ENCODE results near the gene RNF187. TPM values are rescaled to one million over a fixed set of nuclear protein-coding genes. Genes with fewer than 3 reads are reported as not detected.

RNF187 gene
- total and polyA plus RNA-seq, 10 of the 15 experiments (the other 5 are each of a cell fraction or from before 2014, with no cell fraction given), result 2.6 to 116 (median 29.5) TPM

- ATAC-seq (peak; percentile 8), FAIRE-seq (no peak)
These were observed 1.1 kb downstream of the RNF187 start for GRCh38 chr1:228488125-228488817.

GRCh38 chr1:228488818-228489674 lies 1.9 kb downstream of the RNF187 start:
- Histone ChIP-seq H2AFZ (ENCODE audit: control insufficient read depth, low read depth, low read length) (no peak overlapping the region), H3K4me2 (ENCODE audit: control insufficient read depth, insufficient read depth) (peak overlapping the region; percentile 97), H3K79me2 (ENCODE audit: control insufficient read depth, insufficient read depth, low read length) (peaks cover 21% of the 10 kb centered on the region), H3K4me1 (ENCODE audit: control insufficient read depth, insufficient read depth, low read length) (peaks cover 22% of the 10 kb centered on the region), H3K27me3 (replicated peaks in 1 of 2; ENCODE audit: control insufficient read depth in 2 of 2, insufficient read depth in 2 of 2, low read length in 1 of 2) (no peaks in the 10 kb centered on the region), H3K9me3 (replicated peaks; ENCODE audit: control insufficient read depth, insufficient read depth, low read length) (no peaks in the 10 kb centered on the region), H3K36me3 (ENCODE audit: control insufficient read depth in 2 of 2, insufficient read depth in 2 of 2, low read length in 1 of 2) (peaks cover 7 to 24% of the 10 kb centered on the region in 2 experiments), H3K27ac (ENCODE audit: control insufficient read depth, insufficient read depth) (no peak overlapping the region), H3K9ac (ENCODE audit: control insufficient read depth, insufficient read depth, low read length) (peak overlapping the region; percentile 80; the same call in 1 of the 2 replicates), H3K4me3 (peak overlapping the region; percentile 91), H4K20me1 (ENCODE audit: control insufficient read depth, insufficient read depth) (no peaks in the 10 kb centered on the region)
- ChIA-PET CTCF (interaction anchor here (0.6 to 3.1 kb wide), 2 partner anchors 12 to 1757 kb away, joined by 3 to 24 read pairs; no protein-coding TSS in a partner anchor), POLR2A (interaction anchor here (1.5 kb wide), 1 partner anchor 82 kb away, joined by 6 read pairs; the partner anchor contains the start of gene TRIM11), RAD21 (ENCODE audit: unreplicated experiment) (interaction anchor here (0.7 kb wide), 1 partner anchor 1172 kb away, joined by 3 read pairs; no protein-coding TSS in a partner anchor), SMC1A (ENCODE audit: uncharacterized antibody, unreplicated experiment) (interaction anchor here (0.6 to 1.7 kb wide), 3 partner anchors 9 to 31 kb away, joined by 3 to 7 read pairs (median 4); no protein-coding TSS in a partner anchor)
- no peak for TF ChIP-seq STAT1 (conservative IDR thresholded peaks at IDR 0.05)
- TF ChIP-seq BHLHE40 (IDR thresholded peaks at IDR 0.05; ENCODE audit: borderline replicate concordance in 1 of 2, low read depth in 2 of 2, low read length in 1 of 2), result peak in 1 of 2 experiments; percentile 47; a peak in 1 of 4 replicates
- in situ Hi-C loops (cut with MboI) (no loop called here), intact Hi-C loops (cut with micrococcal nuclease; ENCODE audit: unreplicated experiment) (no loop called here)
- no peak for FAIRE-seq
- no peak for ATAC-seq
- 76% methylated on average over 9 of the region's 9 CpGs for WGBS (ENCODE audit: insufficient coverage, insufficient replicate concordance, low lambda C conversion rate, missing lambda C conversion rate)
- no peak for DNase-seq (ENCODE audit: low read depth, low spot score)
- no TSS peak for BruUV-seq (replicated peaks)

More at GRCh38 chr1:228488125-228488817, 1.1 kb downstream of the RNF187 start:
- 38% methylated on average over 18 of the region's 18 CpGs for WGBS (ENCODE audit: insufficient coverage, insufficient replicate concordance, low lambda C conversion rate, missing lambda C conversion rate)
- no peak for DNase-seq (ENCODE audit: low read depth, low spot score)
- Histone ChIP-seq H3K9me3 (replicated peaks; ENCODE audit: control insufficient read depth, insufficient read depth, low read length) (no peaks in the 10 kb centered on the region), H3K27me3 (replicated peaks in 1 of 2; ENCODE audit: control insufficient read depth in 2 of 2, insufficient read depth in 2 of 2, low read length in 1 of 2) (no peaks in the 10 kb centered on the region), H3K4me3 (peak overlapping the region; percentile 91), H3K9ac (ENCODE audit: control insufficient read depth, insufficient read depth, low read length) (peak overlapping the region; percentile 80), H3K4me2 (ENCODE audit: control insufficient read depth, insufficient read depth) (peak overlapping the region; percentile 97), H3K27ac (ENCODE audit: control insufficient read depth, insufficient read depth) (peak overlapping the region; percentile 44), H3K79me2 (ENCODE audit: control insufficient read depth, insufficient read depth, low read length) (peaks cover 21% of the 10 kb centered on the region), H4K20me1 (ENCODE audit: control insufficient read depth, insufficient read depth) (no peaks in the 10 kb centered on the region), H2AFZ (ENCODE audit: control insufficient read depth, low read depth, low read length) (no peak overlapping the region; the same call in 1 of the 2 replicates), H3K4me1 (ENCODE audit: control insufficient read depth, insufficient read depth, low read length) (peaks cover 22% of the 10 kb centered on the region), H3K36me3 (ENCODE audit: control insufficient read depth in 2 of 2, insufficient read depth in 2 of 2, low read length in 1 of 2) (peaks cover 4 to 20% of the 10 kb centered on the region in 2 experiments)
- BruUV-seq (replicated peaks), result no TSS peak
- RAD21 ChIA-PET (ENCODE audit: unreplicated experiment), result interaction anchor here (0.7 kb wide), 1 partner anchor 1172 kb away, joined by 3 read pairs; no protein-coding TSS in a partner anchor
- SMC1A ChIA-PET (ENCODE audit: uncharacterized antibody, unreplicated experiment), result no interaction called here
- TF ChIP-seq HDGF (IDR thresholded peaks at IDR 0.05) (0 out of 2 replicates have a peak, but pooled peaks have one; percentile 29), PAX5 (IDR thresholded peaks at IDR 0.05; ENCODE audit: borderline replicate concordance, low read depth, low read length) (no peak)
- POLR2A ChIA-PET, result interaction anchor here (1.5 kb wide), 1 partner anchor 81 kb away, joined by 6 read pairs; the partner anchor contains the start of gene TRIM11
- intact Hi-C loops (cut with micrococcal nuclease; ENCODE audit: unreplicated experiment) (no loop called here), in situ Hi-C loops (cut with MboI) (no loop called here)
- CTCF ChIA-PET, result interaction anchor here (3.1 kb wide), 1 partner anchor 12 kb away, joined by 24 read pairs; no protein-coding TSS in a partner anchor
